ENCODE measurements around the gene USP46. TPM values are rescaled to one million over a fixed set of nuclear protein-coding genes. Genes with fewer than 3 reads are reported as not detected.

The USP46 gene
- total RNA-seq, 1 experiment from 2014 or later: 21.3 TPM

DNA sequence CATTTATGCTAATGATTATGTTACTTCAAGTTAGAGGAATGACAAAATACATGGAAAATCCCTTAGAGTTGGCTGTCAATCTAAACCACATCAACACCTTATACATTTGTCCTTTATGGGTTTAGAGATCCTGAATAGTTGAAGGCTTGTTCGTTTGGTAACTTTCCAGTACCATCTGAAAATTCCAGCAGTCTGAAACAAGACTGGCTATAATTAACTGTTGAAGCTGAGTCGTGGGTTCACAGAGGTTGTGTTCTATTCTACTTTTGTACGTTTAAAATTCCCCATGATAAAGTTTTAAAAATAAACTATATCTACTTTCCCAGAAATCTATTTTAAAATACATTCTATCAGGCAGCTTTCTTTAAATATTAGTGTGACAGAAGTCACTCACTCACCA is 73.0 kb downstream of the USP46 start:
- no peaks in the 10 kb centered on the region for H3K27me3 ChIP-seq (ENCODE audit: control insufficient read depth, insufficient read depth, low read length)
- no peaks in the 10 kb centered on the region for H3K36me3 ChIP-seq (replicated peaks; ENCODE audit: control insufficient read depth, insufficient read depth, low read length)
- no peak overlapping the region for H3K4me3 ChIP-seq (ENCODE audit: insufficient read depth, low read depth, low read length)
- no peak for DNase-seq

DNA sequence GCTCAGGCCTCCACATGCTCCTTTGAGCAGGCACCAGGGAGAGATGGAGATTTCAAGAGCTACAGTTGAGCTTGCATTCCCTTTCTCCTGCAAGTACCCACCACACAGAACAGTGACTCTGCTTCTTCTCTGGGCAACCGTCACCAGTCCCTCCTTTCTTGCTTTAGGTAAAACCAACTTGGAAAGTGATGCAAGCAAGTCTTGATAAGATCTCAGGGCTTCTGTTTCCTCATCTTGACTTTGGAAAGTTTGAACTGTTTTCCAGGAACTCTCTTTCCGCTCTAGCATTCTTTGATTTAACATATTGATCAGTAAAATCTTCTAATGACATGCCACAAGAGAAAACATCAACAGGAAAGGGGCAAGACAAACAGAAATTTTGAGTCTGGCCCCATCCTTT is 73.7 kb downstream of the USP46 start:
- Histone ChIP-seq H3K4me3 (ENCODE audit: insufficient read depth, low read depth, low read length) (no peak overlapping the region), H3K27me3 (ENCODE audit: control insufficient read depth, insufficient read depth, low read length) (no peaks in the 10 kb centered on the region), H3K36me3 (replicated peaks; ENCODE audit: control insufficient read depth, insufficient read depth, low read length) (no peaks in the 10 kb centered on the region)
- DNase-seq: no peak

DNA sequence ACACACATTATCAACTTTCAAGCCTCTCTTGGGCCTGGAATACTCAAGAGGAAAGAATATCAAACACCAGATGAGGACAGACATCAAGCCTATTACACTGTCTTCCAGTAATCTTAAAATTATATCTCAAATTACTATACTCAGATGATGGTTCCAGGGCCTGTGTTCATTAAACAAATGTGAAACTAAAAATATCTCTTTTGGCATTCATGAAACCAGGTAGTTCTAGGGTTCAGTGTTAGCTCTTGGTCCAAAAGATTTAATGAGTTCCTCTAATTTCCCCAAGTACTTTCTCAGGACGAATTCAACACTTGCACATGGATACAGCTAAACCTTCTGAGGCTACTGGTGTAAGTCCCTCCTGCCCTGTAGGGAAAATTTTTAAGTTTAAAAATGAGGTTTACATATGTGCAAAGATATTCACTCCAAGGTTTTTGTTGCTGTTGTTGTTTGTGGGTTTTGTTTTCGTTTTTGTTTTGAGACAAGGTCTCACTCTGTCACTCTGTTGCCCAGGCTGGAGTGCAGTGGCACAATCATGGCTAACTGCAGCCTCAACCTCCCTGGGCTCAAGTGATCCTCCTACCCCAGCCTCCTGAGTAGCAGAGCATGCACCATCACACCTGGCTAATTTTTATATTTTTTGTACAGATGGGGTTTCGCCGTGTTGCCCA is 79.4 kb downstream of the USP46 start:
- H3K36me3 ChIP-seq (replicated peaks; ENCODE audit: control insufficient read depth, insufficient read depth, low read length): no peaks in the 10 kb centered on the region
- H3K4me3 ChIP-seq (ENCODE audit: insufficient read depth, low read depth, low read length): no peak overlapping the region
- no peaks in the 10 kb centered on the region for H3K27me3 ChIP-seq (ENCODE audit: control insufficient read depth, insufficient read depth, low read length)
- DNase-seq: no peak

- no peaks in the 10 kb centered on the region for H3K27me3 ChIP-seq (ENCODE audit: control insufficient read depth, insufficient read depth, low read length)
- no peaks in the 10 kb centered on the region for H3K36me3 ChIP-seq (replicated peaks; ENCODE audit: control insufficient read depth, insufficient read depth, low read length)
- DNase-seq: no peak
- H3K4me3 ChIP-seq (ENCODE audit: insufficient read depth, low read depth, low read length): no peak overlapping the region
Measured at GRCh38 chr4:52578951-52579350, 80.2 kb downstream of the USP46 start.

DNA sequence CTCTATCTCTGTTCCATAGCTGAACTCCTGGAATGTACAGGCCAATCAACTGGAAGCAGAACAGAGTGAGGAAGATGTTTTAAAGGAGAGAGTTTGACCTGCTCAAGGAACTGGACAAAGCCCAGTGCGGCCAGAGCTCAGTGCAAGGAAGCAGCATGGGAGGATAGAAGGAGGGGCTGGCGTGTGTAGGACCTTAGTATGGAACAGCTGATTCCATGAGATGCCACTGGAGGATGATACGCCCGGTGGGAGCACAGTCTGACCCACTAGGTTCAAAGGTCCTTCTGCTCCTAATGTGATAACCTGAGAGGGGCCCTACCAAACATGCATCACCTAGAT is 81.5 kb downstream of the USP46 start:
- Histone ChIP-seq H3K4me3 (ENCODE audit: insufficient read depth, low read depth, low read length) (no peak overlapping the region), H3K36me3 (replicated peaks; ENCODE audit: control insufficient read depth, insufficient read depth, low read length) (no peaks in the 10 kb centered on the region), H3K27me3 (ENCODE audit: control insufficient read depth, insufficient read depth, low read length) (no peaks in the 10 kb centered on the region)
- DNase-seq: no peak

GRCh38 chr4:52576961-52577623 is 82.0 kb downstream of the USP46 start:
- Histone ChIP-seq H3K36me3 (replicated peaks; ENCODE audit: control insufficient read depth, insufficient read depth, low read length) (no peaks in the 10 kb centered on the region), H3K27me3 (ENCODE audit: control insufficient read depth, insufficient read depth, low read length) (no peaks in the 10 kb centered on the region), H3K4me3 (ENCODE audit: insufficient read depth, low read depth, low read length) (no peak overlapping the region)
- DNase-seq: no peak

GRCh38 chr4:52576326-52576725 is 82.8 kb downstream of the USP46 start:
- Histone ChIP-seq H3K36me3 (replicated peaks; ENCODE audit: control insufficient read depth, insufficient read depth, low read length) (no peaks in the 10 kb centered on the region), H3K27me3 (ENCODE audit: control insufficient read depth, insufficient read depth, low read length) (no peaks in the 10 kb centered on the region), H3K4me3 (ENCODE audit: insufficient read depth, low read depth, low read length) (no peak overlapping the region)
- DNase-seq: no peak

DNA sequence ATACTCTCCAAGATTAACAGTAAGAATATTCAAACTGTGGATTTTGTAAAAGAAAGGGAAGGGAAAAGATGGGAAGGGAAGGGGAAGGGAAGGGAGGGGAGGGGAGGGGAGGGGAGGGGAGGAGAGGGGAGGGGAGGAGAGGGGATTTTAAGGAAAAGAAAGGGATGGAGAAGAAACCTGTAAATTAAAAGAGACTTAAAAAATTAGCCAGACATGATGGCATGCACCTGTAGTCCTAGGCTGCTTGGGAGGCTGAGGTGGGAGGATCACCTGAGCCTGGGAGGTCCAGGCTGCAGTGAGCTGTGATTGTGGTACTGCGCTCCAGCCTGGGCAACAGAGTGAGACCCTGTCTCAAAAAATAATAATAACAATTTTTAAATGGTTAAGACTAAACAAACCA is 83.7 kb downstream of the USP46 start:
- H3K27me3 ChIP-seq (ENCODE audit: control insufficient read depth, insufficient read depth, low read length): no peaks in the 10 kb centered on the region
- no peaks in the 10 kb centered on the region for H3K36me3 ChIP-seq (replicated peaks; ENCODE audit: control insufficient read depth, insufficient read depth, low read length)
- no peak for DNase-seq
- no peak overlapping the region for H3K4me3 ChIP-seq (ENCODE audit: insufficient read depth, low read depth, low read length)

DNA sequence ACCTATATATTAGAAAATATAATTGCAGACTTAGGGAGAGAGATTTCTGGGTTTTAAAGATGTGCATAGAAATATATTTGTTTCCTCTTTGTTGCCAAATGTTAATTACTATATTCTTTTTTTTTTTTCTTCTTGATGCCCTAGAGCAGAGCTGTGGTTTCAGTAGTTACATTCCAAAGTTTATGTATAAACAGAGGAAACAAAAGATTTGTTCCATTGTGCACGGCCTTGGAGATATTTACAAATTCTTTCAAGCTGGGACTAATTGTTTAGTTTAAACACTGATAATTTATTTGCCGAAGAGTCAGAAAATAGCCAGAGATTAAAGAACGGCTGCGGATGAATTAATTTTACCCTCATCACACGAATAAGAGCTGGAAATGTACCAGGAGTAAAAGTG is 85.1 kb downstream of the USP46 start:
- Histone ChIP-seq H3K27me3 (ENCODE audit: control insufficient read depth, insufficient read depth, low read length) (no peaks in the 10 kb centered on the region), H3K36me3 (replicated peaks; ENCODE audit: control insufficient read depth, insufficient read depth, low read length) (no peaks in the 10 kb centered on the region), H3K4me3 (ENCODE audit: insufficient read depth, low read depth, low read length) (no peak overlapping the region)
- DNase-seq: no peak

GRCh38 chr4:52573551-52573950 is 85.5 kb downstream of the USP46 start:
- Histone ChIP-seq H3K27me3 (ENCODE audit: control insufficient read depth, insufficient read depth, low read length) (no peaks in the 10 kb centered on the region), H3K36me3 (replicated peaks; ENCODE audit: control insufficient read depth, insufficient read depth, low read length) (no peaks in the 10 kb centered on the region), H3K4me3 (ENCODE audit: insufficient read depth, low read depth, low read length) (no peak overlapping the region)
- no peak for DNase-seq

DNA sequence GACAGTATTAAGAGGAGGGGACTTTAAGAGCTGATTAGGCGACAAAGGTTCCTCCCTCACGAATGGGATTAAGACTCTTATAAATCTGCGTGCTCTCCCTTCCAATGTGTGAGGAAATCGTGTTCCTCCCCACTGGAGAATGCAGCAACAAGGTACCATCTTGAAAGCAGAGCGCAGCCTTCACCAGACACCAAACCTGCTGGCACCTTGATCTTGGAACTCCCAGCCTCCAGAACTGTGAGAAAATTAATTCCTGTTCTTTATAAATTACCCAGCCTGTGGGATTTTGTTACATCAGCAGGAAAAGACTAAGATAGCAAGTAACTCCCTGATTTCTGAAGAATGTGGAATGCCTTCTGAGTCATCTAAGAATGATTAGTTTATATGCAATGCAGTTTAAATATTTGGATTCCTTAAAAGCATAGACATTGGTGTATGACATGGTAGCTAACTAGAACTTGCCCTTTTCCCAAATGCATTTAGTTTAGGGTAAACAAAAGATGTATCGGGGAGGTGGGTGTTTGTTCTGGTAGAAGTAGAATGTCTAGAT is 86.1 kb downstream of the USP46 start:
- no peak overlapping the region for H3K4me3 ChIP-seq (ENCODE audit: insufficient read depth, low read depth, low read length)
- DNase-seq: no peak

GRCh38 chr4:52568351-52568750 is 90.8 kb downstream of the USP46 start:
- no peak overlapping the region for H3K4me3 ChIP-seq (ENCODE audit: insufficient read depth, low read depth, low read length)
- no peak for DNase-seq
- H3K27me3 ChIP-seq (ENCODE audit: control insufficient read depth, insufficient read depth, low read length): no peaks in the 10 kb centered on the region
- no peaks in the 10 kb centered on the region for H3K36me3 ChIP-seq (replicated peaks; ENCODE audit: control insufficient read depth, insufficient read depth, low read length)

More for the DNA sequence above, 86.1 kb downstream of the USP46 start:
- no peaks in the 10 kb centered on the region for H3K27me3 ChIP-seq (ENCODE audit: control insufficient read depth, insufficient read depth, low read length)
- no peaks in the 10 kb centered on the region for H3K36me3 ChIP-seq (replicated peaks; ENCODE audit: control insufficient read depth, insufficient read depth, low read length)

DNA sequence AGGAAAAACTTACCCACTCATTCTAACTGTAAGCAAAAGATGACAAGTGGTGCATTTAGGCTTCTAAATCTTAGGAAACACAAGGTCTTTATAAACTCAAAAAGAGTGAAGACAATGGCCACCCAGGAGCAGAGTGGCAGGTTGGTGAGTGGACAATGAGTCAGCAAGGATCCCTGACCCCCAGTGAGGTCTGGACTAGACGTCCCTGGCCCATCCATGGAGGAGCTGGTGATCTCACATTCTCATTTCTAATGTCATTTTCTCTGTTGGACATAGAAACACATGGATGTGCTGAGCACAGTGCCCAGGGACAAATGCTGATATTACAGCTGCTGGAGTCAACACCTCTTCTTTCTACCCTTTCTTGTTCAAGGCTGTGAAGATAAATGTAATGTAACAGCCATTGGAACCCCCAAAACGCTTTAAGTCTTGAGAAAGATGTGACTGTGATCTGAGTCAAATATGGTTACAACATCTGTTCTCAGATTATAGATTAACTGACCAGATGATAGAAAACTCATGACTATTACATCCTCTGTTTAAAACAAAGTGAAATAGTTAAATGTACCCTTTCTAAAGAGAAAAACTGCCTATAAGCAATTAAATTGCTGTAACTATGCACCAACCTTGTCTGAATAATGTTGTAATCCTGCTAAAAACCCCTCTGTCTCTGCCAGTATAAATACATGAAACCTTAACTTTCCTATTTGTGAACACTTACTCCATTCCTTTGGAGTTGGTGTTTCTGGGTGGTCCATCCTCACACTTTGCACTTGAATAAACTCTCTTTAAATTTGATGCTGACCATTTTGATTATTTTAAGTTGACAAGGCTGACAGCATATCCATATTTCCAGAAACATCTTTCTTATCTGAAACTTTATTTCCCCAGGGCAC is 92.7 kb downstream of the USP46 start:
- DNase-seq: no peak
- H3K27me3 ChIP-seq (ENCODE audit: control insufficient read depth, insufficient read depth, low read length): no peaks in the 10 kb centered on the region
- H3K4me3 ChIP-seq (ENCODE audit: insufficient read depth, low read depth, low read length): no peak overlapping the region
- no peaks in the 10 kb centered on the region for H3K36me3 ChIP-seq (replicated peaks; ENCODE audit: control insufficient read depth, insufficient read depth, low read length)

DNA sequence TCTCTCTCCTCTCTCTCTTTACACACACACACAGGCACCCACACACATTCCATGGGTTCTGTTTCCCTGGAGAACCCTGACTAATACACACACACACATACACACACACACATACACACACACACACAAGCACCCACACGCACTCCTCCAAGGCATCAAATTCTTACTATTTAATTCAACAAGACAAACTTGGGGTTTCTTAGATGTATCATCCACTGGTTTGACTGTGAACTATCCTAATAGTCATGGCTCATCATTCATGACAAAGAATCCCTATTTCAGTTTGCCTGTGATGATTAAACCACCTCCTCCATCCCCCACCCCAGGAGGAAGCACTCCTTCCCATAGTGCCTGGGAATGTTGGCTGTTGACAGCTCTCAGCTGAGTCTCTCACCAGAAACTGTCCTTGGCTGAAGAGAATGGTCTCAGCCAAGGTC is 98.2 kb downstream of the USP46 start:
- Histone ChIP-seq H3K27me3 (ENCODE audit: control insufficient read depth, insufficient read depth, low read length) (no peaks in the 10 kb centered on the region), H3K36me3 (replicated peaks; ENCODE audit: control insufficient read depth, insufficient read depth, low read length) (no peaks in the 10 kb centered on the region), H3K4me3 (ENCODE audit: insufficient read depth, low read depth, low read length) (no peak overlapping the region)
- no peak for DNase-seq

GRCh38 chr4:52555356-52555716 is 103.8 kb downstream of the USP46 start:
- Histone ChIP-seq H3K36me3 (replicated peaks; ENCODE audit: control insufficient read depth, insufficient read depth, low read length) (no peaks in the 10 kb centered on the region), H3K4me3 (ENCODE audit: insufficient read depth, low read depth, low read length) (no peak overlapping the region), H3K27me3 (ENCODE audit: control insufficient read depth, insufficient read depth, low read length) (no peaks in the 10 kb centered on the region)
- DNase-seq: no peak

Measured in H7 (cell line).